Prostate gland (tissue), 2 donors: ENCODE results near the gene TM9SF4. TPM values are rescaled to one million over a fixed set of nuclear protein-coding genes. Genes with fewer than 3 reads are reported as not detected.
"Not testable (repeated sequence)": the region's sequence is repeated elsewhere in the genome, so short reads cannot be mapped to it uniquely, and the experiment has no call there.

ENCODE experiments used
- DNase-seq: peaks from one replicate; pipeline ENCODE4 v3.0.0-alpha.2; 2019; ENCODE audit warnings: low spot score
- H3K27ac ChIP-seq, 2 donors: fragments of 200-600 bp; sonication (generic); 2 replicates each; pipeline ENCODE4 v1.5.1; 2017 to 2019
- H3K27me3 ChIP-seq: fragments of 200-600 bp; sonication (generic); replicated peaks from 2 replicates; pipeline ENCODE4 v1.5.1; 2019; ENCODE audit not compliant: insufficient read depth
- H3K36me3 ChIP-seq, 2 donors: fragments of 200-600 bp; sonication (generic); 1 replicate in 1 of 2; 2 replicates in 1 of 2; pipeline versions ENCODE4 v1.5.1 to v1.8.1; 2017 to 2019
- H3K4me1 ChIP-seq: fragments of 200-600 bp; sonication (generic); replicated peaks from 2 replicates; pipeline ENCODE4 v1.5.1; 2019
- H3K4me3 ChIP-seq, 2 donors: fragments of 200-600 bp; sonication (generic); 2 replicates each; pipeline ENCODE4 v1.5.1; 2017 to 2019
- H3K9me3 ChIP-seq: fragments of 200-600 bp; sonication (generic); 2 replicates; pipeline ENCODE4 v1.5.1; 2017
- POLR2A ChIP-seq: fragments of 450-650 bp; IDR thresholded peaks from one replicate; pipeline ENCODE4 v1.6.1; 2016; ENCODE audit warnings: antibody characterized with exemption, mild to moderate bottlenecking
- POLR2AphosphoS5 ChIP-seq: sonication (generic); formaldehyde crosslinking; IDR thresholded peaks from one replicate; pipeline ENCODE4 v1.6.1; 2017; ENCODE audit warnings: antibody characterized with exemption
- whole genome bisulfite sequencing: methylation state at CpG from one replicate; pipeline ENCODE4 v1.1.5; 2018; 5-methylcytosine and 5-hydroxymethylcytosine counted together
- intact Hi-C: fragments of 100-400 bp; cut with DNase I; formaldehyde crosslinking; loops from one replicate; pipeline ENCODE4 v1.14.2; 2022
- total RNA-seq, 2 donors: library from RNA; depleted of rRNA; stranded (reverse); fragments of >200 nt; gene quantifications; one replicate each; pipeline ENCODE4 v1.1.0, GENCODE V29; 2016
- TF ChIP-seq, protein P1 (sequence below), 4 experiments: fragments of 200-600 bp in 2 of 4; fragments of 450-650 bp in 2 of 4; sonication (generic) in 2 of 4; IDR thresholded peaks; 1 replicate in 3 of 4; 2 replicates in 1 of 4; pipeline ENCODE4 v1.5.1; 2016 to 2019; ENCODE audit warnings: antibody characterized with exemption in 4 of 4, mild to moderate bottlenecking in 2 of 4, moderate library complexity in 2 of 4

Gene TM9SF4
- total RNA-seq, 2 donors from 2014 or later = 44.7 to 62.9 TPM

DNA sequence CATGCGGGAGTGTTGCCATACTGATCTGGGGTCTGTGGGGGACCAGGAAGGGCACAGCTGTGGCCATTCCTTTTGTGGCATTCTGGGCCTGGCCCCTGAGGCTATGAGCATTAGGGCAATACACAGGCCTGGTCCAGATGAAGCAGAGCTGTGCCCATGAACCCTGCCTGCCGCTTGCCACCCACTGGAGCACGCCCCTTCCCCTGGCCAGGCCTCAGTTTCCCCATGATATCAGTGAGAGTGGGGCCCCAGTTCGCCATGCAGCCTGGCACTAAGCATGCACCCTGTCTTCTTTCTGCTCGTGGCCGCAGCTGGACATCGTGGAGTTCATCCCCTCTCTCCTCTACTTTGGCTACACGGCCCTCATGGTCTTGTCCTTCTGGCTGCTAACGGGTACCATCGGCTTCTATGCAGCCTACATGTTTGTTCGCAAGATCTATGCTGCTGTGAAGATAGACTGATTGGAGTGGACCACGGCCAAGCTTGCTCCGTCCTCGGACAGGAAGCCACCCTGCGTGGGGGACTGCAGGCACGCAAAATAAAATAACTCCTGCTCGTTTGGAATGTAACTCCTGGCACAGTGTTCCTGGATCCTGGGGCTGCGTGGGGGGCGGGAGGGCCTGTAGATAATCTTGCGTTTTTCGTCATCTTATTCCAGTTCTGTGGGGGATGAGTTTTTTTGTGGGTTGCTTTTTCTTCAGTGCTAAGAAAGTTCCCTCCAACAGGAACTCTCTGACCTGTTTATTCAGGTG, 55.6 kb downstream of the TM9SF4 start:
- H3K4me3 ChIP-seq = no peak overlapping the region
- H3K4me1 ChIP-seq = no peaks in the 10 kb centered on the region
- intact Hi-C loops = no loop called here
- H3K27me3 ChIP-seq = no peaks in the 10 kb centered on the region
- H3K36me3 ChIP-seq = peaks cover 0 to 7% of the 10 kb centered on the region in 2 donors
- no peak overlapping the region for H3K27ac ChIP-seq
- 82% methylated on average over 21 of the region's 21 CpGs for WGBS
- no peak for DNase-seq
- TF ChIP-seq, protein P1, sequence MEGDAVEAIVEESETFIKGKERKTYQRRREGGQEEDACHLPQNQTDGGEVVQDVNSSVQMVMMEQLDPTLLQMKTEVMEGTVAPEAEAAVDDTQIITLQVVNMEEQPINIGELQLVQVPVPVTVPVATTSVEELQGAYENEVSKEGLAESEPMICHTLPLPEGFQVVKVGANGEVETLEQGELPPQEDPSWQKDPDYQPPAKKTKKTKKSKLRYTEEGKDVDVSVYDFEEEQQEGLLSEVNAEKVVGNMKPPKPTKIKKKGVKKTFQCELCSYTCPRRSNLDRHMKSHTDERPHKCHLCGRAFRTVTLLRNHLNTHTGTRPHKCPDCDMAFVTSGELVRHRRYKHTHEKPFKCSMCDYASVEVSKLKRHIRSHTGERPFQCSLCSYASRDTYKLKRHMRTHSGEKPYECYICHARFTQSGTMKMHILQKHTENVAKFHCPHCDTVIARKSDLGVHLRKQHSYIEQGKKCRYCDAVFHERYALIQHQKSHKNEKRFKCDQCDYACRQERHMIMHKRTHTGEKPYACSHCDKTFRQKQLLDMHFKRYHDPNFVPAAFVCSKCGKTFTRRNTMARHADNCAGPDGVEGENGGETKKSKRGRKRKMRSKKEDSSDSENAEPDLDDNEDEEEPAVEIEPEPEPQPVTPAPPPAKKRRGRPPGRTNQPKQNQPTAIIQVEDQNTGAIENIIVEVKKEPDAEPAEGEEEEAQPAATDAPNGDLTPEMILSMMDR (IDR thresholded peaks at IDR 0.05) = no peak
- no peak for TF ChIP-seq POLR2A
- TF ChIP-seq POLR2AphosphoS5 = no peak
- no peaks in the 10 kb centered on the region for H3K9me3 ChIP-seq

DNA sequence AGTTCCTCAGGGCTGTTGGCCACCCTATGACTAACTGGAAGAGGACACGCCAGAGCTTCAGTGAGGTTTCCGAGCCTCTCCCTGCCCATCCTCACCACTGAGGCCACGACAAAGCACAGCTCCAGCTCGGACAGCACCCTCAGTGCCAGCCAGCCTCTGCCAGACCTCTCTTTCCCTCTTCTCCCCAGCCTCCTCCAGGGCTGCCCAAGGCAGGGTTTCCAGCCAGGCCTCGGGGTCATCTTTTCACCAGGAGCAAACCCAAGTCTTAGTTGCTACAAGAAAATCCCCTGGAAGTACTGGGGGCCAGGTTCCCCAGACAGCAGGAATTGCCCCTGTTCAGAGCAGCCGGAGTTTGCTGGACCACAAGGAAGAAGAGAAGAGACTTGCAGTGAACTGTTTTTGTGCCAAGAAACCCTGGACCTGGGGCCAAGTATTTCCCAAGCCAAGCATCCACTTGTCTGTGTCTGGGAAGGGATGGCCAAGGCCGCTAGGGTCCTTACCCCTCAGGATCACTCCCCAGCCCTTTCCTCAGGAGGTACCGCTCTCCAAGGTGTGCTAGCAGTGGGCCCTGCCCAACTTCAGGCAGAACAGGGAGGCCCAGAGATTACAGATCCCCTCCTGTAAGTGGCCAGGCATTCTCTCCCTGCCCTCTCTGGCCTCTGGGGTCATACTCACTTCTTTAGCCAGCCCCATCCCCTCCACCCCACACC, 56.5 kb downstream of the TM9SF4 start:
- Histone ChIP-seq H3K36me3 (peaks cover 0 to 7% of the 10 kb centered on the region in 2 donors), H3K4me3 (no peak overlapping the region), H3K27ac (no peak overlapping the region), H3K4me1 (no peaks in the 10 kb centered on the region), H3K27me3 (no peaks in the 10 kb centered on the region), H3K9me3 (no peaks in the 10 kb centered on the region)
- 73% methylated on average over 8 of the region's 8 CpGs for WGBS
- TF ChIP-seq, protein P1 (IDR thresholded peaks at IDR 0.05) = no peak
- TF ChIP-seq POLR2AphosphoS5 (no peak), POLR2A (no peak)
- intact Hi-C loops = no loop called here
- no peak for DNase-seq

DNA sequence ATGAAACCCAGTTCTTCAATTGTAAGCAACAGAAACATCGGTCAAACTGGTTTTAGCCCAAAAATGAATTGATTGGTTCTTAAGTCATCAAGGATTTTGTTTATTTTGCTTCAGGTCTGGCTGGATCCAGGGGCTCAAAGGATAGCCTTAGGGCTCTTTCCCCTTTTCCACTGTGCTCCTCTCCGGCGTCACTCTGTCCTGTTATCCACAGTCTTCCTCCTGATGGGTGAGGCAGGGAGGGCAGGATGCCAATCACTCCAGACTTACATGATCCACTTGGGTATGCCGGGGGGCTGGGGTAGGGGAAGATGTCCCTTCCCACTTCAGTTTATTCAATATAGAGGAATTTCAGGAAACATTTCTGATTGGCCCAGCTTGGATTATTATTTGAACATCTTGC, 58.0 kb downstream of the TM9SF4 start:
- 82% methylated on average over 4 of the region's 4 CpGs for WGBS
- H3K27me3 ChIP-seq = no peaks in the 10 kb centered on the region
- no peak overlapping the region for H3K27ac ChIP-seq
- H3K36me3 ChIP-seq = peaks cover 0 to 3% of the 10 kb centered on the region in 2 donors
- H3K4me1 ChIP-seq = no peaks in the 10 kb centered on the region
- intact Hi-C loops = no loop called here
- H3K4me3 ChIP-seq = no peak overlapping the region
- H3K9me3 ChIP-seq = no peaks in the 10 kb centered on the region
- TF ChIP-seq POLR2A (no peak), POLR2AphosphoS5 (no peak)
- TF ChIP-seq, protein P1 (IDR thresholded peaks at IDR 0.05) = no peak
- DNase-seq = no peak

DNA sequence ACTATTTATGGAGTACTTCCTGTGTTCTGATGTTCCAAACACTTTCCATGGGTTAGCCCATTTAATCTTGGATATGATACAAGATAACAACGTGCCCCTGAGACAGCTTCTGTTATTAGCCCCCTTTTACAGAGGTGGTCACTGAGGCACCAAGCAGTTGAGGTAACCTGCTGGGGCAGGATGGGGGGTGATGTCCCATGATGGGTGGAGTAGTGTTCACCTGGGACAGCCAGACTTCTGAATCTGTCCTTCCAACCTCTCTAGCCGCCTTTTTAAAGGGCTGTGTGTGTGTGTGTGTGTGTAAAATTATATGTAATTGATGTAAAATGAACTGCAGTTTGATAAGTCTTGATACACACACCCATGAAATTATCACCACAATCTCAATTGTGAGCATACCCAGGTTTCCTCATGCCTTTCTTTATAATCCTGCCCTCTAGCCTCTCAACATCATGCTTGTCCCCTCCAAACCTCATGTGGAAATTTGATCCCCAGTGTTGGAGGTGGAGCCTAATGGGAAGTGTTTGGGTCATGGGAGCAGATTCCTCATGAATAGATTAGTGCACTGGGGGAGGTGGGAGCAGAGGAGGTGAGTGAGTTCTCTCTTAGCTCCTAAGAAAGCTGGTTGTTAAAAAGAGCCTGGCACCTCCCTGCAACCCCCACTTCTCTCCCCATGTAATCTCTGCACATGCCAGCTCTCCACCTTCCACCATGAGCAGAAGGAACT, 58.8 kb downstream of the TM9SF4 start:
- intact Hi-C loops = no loop called here
- 65% methylated on average over 2 of the region's 2 CpGs for WGBS
- no peak for DNase-seq
- no peaks in the 10 kb centered on the region for H3K27me3 ChIP-seq
- no peak overlapping the region for H3K4me3 ChIP-seq
- no peaks in the 10 kb centered on the region for H3K36me3 ChIP-seq
- H3K27ac ChIP-seq = no peak overlapping the region
- TF ChIP-seq POLR2AphosphoS5 = no peak
- no peak for TF ChIP-seq POLR2A
- TF ChIP-seq, protein P1 (IDR thresholded peaks at IDR 0.05) = no peak
- no peaks in the 10 kb centered on the region for H3K9me3 ChIP-seq
- no peaks in the 10 kb centered on the region for H3K4me1 ChIP-seq

DNA sequence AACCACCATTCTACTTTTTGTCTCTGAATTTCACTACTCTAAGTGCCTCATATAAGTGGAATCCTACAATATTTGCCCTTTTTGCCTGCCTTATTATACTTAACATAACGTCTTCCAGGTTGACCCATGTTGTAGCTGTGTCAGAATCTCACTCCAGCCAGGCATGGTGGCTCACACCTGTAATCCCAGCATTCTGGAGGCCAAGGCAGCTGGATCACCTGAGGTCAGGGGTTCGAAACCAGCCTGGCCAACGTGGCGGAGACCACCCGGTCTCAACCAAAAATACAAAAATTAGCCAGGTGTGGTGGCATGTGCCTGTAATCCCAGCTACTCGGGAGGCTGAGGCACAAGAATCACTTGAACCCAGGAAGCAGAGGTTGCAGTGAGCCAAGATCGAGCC, 68.2 kb downstream of the TM9SF4 start:
- H3K9me3 ChIP-seq, H3K27me3 ChIP-seq, H3K4me3 ChIP-seq, H3K36me3 ChIP-seq, DNase-seq, intact Hi-C loops, H3K27ac ChIP-seq, H3K4me1 ChIP-seq: not testable (repeated sequence)
- 92% methylated on average over 7 of the region's 7 CpGs for WGBS
